Measurements from ENCODE around the gene ZFP36L1.
A peak's percentile ranks its signal among the peaks of the same experiment; 100 is the strongest.

ZFP36L1 gene

GRCh38 chr14:68792979-68793733, at the start of gene ZFP36L1:
Gene ZFP36L1, minus strand, starts transcription at chr14:68793067. Its CDS starts 129 bp downstream, at chr14:68792938.
- DNase-seq = peak; percentile 87

- DNase-seq = no peak
Measured at GRCh38 chr14:68842298-68842697, 49.4 kb upstream of the ZFP36L1 start.

GRCh38 chr14:68841016-68841809, 48.3 kb upstream of the ZFP36L1 start:
- DNase-seq = no peak

DNA sequence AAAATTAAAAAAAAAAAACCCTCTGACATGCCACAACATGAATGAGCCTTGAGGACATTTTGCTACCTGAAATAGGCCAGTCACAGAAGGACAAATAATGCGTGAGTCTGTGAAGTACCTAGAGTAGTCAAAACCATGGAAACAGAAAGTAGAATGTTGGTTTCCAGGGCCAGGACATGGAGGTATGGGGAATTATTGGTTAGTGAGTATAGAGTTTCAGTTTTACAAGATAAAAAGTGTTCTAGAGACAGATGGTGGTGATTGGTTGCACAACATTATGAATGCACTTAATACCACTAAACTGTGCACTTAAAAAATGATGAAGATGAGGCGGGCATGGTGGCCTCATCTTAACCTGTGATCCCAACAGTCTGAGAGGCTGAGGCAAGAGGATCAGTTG, 47.6 kb upstream of the ZFP36L1 start:
- DNase-seq = no peak

DNA sequence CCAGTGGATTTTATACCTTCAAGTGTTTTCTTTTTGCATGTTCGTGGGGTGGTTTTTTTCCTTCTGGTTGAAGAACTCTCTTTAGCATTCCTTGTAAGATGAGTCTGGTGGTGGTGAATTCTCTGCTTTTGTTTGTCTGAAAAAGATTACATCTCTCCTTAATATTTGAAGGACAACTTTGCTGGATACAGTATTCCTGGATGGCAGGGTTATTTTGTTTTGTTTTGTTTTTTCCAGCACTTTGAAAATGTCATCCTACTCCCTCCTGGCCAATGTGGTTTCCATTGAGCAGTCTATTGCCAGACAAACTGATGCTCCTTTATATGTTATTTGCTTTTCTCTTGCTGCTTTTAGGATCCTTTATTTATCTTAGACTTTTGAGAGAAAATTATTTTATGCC, 43.2 kb upstream of the ZFP36L1 start:
- DNase-seq = no peak

DNA sequence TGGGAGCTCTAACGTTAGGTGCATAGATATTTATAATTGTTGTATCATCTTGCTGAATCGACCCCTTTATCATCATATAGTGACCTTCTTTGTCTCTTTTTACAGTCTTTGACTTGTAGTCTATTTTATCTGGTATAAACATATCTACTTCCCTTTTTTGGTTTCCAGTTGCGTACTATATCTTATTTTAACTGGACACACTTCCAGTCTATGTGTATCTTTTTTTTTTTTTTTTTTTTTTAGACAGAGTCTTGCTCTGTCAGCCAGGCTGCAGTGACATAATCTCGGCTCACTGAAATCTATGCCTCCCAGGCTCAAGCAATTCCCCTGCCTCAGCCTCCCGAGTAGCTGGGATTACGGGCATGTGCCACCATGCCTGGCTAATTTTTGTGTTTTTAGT, 41.9 kb upstream of the ZFP36L1 start:
- no peak for DNase-seq

- DNase-seq = no peak
Measured at GRCh38 chr14:68828698-68829097, 35.8 kb upstream of the ZFP36L1 start.

DNA sequence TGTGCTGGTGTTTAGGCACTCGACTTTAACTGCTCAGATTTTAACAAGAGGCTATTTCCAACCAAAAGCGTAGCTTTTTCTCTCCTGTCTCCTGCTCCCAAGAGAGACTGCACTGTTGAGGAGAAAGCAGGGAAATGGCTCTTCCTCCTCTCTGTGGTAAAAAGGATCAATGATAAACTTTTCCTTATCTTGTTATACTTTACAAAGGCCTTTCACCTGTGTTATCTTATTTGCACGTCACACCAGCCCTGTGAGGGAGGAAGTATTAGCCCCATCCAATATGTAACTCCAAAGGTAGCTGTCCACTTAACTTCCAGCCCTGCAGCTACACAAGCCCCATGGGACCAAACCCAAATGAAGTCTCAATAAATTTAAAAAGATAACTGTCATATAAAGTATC, 32.9 kb upstream of the ZFP36L1 start:
- DNase-seq = no peak

DNA sequence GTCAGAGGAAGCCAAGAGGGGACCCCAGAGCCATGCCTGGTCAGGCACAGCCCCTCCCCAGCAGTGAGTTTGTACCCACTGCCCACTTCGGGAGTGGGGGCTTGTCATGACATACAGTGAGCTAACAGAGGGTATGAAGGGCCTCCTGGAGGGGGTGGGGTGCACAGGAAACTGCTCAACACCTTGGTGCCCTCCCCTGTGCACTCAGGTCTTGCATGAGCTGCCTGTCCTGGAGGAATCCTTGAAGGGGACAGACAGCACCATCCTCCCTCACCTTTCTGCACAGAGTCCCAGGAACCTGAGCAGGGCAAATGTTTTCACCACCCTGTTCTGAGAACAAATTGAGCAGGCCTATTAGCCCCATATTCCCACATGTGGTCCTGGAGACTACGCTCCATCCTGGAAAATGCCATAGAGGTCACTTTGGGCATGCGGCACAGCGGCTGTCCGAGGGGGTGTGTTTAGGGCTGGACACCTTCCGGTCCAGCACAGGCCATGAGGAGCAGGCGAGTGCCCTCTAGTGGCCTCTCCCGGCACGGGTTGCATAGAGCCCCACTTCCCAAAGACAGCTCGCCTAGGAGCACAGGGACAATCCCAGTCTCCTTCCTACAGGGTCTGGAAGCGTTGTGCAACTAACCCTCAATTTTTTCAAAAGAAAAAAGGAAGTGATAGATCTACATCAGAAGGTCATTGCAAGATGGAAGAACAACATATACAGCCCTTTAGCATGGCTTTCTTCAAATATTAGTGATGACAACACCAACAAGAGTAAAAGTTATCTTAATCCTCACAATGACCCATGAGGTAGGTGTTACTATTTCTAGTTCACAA, 31.9 kb upstream of the ZFP36L1 start:
- DNase-seq = peak; percentile 39

GRCh38 chr14:68824207-68824516, 31.3 kb upstream of the ZFP36L1 start:
- no peak for DNase-seq

DNA sequence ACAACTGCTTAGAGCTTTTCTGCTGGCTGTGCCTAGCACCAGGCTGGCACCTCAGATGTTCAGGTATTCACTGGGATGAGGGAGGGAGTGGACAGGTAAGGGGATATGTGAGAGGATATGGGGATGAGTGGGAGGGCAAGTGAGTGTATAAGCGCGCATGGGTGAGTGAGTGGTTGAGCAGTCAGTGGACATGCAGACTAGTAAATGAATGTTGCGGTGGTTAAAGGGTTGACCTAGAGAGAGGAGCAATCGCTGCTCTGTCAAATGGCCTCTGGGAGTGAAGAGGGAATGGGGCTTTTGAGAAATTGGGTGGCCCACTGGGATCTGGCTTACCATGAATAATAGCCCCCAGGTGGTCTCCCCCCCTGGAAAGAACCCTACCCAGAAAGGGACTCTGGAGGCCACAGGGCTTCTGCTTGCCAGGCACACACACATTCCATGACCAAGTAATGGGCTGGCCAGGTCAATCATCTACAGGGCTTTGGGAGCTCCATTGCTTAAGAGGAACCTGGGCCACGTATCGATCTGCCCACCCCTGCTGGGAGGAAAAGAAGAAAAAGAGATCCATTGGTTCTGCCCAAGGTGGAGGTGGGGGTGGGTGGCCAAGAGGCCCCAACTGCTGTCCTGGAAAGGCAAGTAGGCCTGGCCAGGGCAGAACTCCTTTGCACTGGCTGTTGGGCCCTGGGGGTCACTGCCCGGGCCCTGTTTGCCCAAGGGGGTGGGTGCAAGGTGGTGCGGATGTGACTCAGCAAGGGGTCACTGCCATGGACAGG, 30.8 kb upstream of the ZFP36L1 start:
- DNase-seq = no peak

GRCh38 chr14:68822926-68823325, 30.1 kb upstream of the ZFP36L1 start:
- DNase-seq = no peak

GRCh38 chr14:68822132-68822651, 29.3 kb upstream of the ZFP36L1 start:
- no peak for DNase-seq

DNA sequence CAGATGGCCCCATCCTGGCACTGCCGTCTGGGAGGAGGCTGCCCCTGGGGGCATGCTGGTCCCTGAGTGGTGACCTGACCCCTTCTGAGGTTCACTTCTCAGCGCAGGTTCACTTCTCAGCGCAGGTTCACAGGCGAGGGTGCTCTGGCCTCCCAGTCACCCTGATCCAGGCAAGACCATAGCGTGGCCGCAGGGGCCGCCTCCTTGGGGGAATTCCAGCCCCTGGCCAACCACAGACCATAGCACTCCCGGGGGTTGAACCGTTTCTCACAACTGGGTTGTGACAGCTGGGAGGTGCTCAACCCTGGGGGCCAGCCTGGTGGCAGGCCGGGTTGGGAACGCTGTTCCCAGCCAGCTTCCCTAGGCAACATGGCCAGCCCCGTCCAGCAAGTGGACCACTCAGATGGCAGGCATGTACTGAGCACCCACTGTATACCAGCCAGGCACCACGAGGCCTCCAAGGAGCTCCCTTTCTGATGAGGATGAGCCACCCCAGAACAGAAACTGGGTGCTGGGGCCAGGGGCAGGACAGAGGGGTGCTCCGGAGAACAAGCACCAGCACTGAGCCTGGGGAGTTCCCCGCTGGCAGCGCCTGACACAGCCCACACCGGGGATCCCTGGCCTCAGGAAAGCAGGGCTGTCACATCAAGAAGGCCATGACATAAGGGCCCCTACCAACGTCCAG, 28.3 kb upstream of the ZFP36L1 start:
- no peak for DNase-seq

GRCh38 chr14:68820536-68820935, 27.7 kb upstream of the ZFP36L1 start:
- DNase-seq = no peak

GRCh38 chr14:68820119-68820518, 27.3 kb upstream of the ZFP36L1 start:
- DNase-seq = no peak

DNA sequence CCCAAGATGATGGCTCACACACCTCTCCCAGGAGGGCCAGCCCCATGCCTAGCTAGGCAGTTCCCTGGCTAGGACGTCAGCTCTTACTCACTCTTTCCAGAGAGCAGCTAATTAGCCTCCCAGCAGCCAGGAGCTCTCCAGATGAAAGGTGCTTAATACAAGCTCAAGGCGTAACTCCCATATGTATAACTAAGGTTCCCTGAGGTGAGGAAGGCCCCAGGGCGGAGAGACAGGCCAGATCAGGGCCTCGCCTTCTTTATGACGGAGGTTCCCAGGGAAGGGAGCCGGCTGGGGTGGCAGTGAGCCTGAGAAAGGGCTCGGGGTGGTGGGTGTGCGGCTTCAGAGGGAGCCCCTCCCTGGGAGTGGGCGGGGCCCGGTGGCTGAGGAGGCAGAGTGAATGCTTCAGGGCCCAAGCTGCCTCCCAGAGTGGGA, 26.4 kb upstream of the ZFP36L1 start:
- DNase-seq = peak; percentile 48

DNA sequence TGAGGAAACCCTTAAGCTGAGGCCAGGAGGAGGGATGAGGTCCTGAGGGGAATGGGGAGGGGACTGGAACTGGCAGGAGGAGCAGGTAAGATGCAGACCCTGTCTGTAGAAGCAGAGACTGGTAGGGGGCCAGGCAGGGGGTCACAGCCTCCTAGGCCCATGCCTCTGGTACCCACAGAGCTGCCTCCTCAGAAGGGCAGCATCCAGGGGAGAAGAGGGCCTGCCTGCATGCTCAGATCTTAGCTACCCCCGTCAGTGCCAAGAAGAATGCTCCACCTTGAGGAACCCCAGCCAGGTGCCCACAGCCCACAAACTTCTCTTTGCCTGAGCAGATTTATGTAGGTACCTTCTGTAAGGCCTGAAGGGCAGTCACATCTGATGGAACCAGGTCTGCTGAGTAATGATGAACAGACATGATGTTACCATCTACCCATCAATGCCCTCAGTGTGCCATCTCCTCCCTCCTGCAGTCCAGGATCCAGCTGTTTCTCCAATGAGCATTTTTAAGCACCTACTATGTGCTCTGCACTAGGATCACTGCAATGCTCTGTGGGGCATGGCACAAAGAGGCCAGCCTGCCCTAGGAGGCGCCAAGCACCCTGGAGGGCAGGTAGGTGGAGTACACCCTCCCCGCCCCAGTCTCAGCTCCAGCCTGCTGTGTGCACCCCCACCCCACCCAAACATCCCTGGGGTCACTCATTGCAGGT, 24.8 kb upstream of the ZFP36L1 start:
- DNase-seq = no peak

DNA sequence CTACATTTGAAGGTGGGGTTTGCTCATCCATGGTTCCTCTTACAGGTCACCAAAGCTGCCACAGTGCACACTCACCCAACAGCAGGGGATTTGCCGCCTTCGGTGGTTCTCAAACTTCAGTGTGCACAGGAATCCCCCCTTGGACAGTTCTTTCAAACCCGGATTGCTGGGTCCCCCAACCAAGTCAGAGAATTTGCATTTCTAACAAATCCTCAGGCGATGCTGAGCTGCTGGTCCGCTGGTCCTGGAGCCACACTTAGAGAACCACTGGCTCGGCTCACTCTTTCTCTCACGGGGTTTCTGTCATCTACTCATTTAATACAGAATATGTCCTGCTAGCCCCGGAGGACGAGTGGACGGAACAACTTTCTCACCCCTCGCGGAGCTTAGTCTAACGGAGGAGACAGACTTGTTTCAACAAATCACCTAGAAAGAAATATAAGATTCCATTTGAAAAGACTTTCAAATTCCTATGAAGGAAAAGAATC, 24.1 kb upstream of the ZFP36L1 start:
- no peak for DNase-seq

DNA sequence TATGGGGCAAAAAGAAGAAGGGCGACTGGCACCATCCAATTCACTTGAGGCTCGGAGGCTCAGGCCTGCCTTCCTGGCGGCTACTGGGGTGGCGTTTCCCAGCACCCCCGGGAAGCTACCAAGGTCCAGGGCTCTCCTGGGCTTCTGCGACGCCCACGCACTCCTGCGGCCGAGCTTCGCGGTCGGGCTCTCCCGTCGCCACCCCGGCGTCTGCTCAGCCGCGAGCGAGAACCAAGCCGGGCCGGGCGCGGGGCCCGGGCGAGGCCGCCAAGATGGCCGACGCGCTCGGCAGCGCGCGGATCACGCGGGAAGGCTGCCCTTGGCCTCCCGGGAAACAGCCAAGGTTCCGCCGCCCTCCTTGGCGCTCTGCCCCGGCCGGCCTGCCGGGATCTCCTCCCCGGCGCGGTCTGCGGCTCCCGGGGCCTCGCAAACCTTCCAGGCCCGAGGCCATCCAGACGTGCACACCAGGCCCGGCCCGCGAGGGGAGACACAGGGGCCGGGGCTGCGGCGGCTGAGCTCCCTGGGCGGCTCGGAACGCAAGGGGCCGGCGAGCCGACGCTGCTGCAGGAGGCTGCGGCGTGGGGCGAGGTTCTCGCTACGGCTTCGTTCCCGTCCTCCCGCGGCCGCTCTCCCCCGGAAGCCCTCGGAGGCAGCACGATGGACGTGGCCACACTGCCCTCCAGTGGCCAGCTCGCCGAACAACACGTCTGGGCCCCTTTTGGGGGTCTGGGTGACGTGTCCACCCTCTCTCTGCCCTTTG, 23.5 kb upstream of the ZFP36L1 start:
- DNase-seq = peak; percentile 89

All from stimulated activated CD4-positive, alpha-beta T cell treated with anti-CD3 and anti-CD28 coated beads, Interleukin-4, amount 100 ng/mL, for 1 hour (primary cell).